PC-9 (cell line): ENCODE data around the gene NFATC1. TPM values are rescaled to one million over a fixed set of nuclear protein-coding genes. Genes with fewer than 3 reads are reported as not detected.

ENCODE experiments used
- BruUV-seq: library from RNA; stranded (reverse); fragments of 400-500 nt; replicated peaks from 2 replicates; lab custom pipeline; 2021; lab: Mats Ljungman, UMichigan
- CTCF ChIA-PET: fragments of 300-600 bp; sonication (Branson Sonifier 250); formaldehyde crosslinking; loops from one replicate; lab custom pipeline; 2022; ENCODE audit warnings: antibody characterized with exemption; lab: Charles Lee
- POLR2A ChIA-PET: fragments of 300-600 bp; sonication (Branson Sonifier 250); formaldehyde crosslinking; loops from one replicate; lab custom pipeline; 2022; ENCODE audit warnings: antibody characterized with exemption; ENCODE audit not compliant: unreplicated experiment; lab: Charles Lee
- DNase-seq, 2 experiments: peaks; one replicate each; pipeline versions ENCODE4 v3.0.0 to v3.0.0-alpha.2; 2015 to 2022; ENCODE audit warnings: mixed read lengths in 1 of 2
- H2AFZ ChIP-seq: fragments of 200-600 bp; sonication (generic); 2 replicates; pipeline ENCODE4 v1.8.1; 2017; ENCODE audit warnings: antibody characterized with exemption
- H3F3A ChIP-seq: fragments of 200-600 bp; sonication (generic); 2 replicates; pipeline ENCODE4 v1.8.1; 2017; ENCODE audit warnings: antibody characterized with exemption, mild to moderate bottlenecking, low read depth; ENCODE audit not compliant: insufficient read depth
- H3K27ac ChIP-seq: fragments of 200-600 bp; sonication (generic); 2 replicates; pipeline ENCODE4 v1.6.1; 2016; ENCODE audit warnings: mixed run types
- H3K27me3 ChIP-seq: fragments of 200-600 bp; sonication (generic); 2 replicates; pipeline ENCODE4 v1.6.1; 2016; ENCODE audit warnings: low read depth, mixed run types; ENCODE audit not compliant: insufficient read depth
- H3K36me3 ChIP-seq: fragments of 200-600 bp; sonication (generic); 2 replicates; pipeline ENCODE4 v1.6.1; 2016; ENCODE audit warnings: low read depth, mixed run types
- H3K4me1 ChIP-seq: fragments of 200-600 bp; sonication (generic); replicated peaks from 2 replicates; pipeline ENCODE4 v1.6.1; 2016; ENCODE audit warnings: mixed run types; ENCODE audit not compliant: insufficient read depth
- H3K4me2 ChIP-seq: fragments of 200-600 bp; sonication (generic); 2 replicates; pipeline ENCODE4 v1.6.1; 2017; ENCODE audit warnings: mixed run types
- H3K4me3 ChIP-seq: fragments of 200-600 bp; sonication (generic); 2 replicates; pipeline ENCODE4 v1.6.1; 2016; ENCODE audit warnings: mixed run types
- H3K79me2 ChIP-seq: fragments of 200-600 bp; sonication (generic); 2 replicates; pipeline ENCODE4 v1.6.1; 2017; ENCODE audit warnings: low read depth, mixed run types
- H3K9me2 ChIP-seq: fragments of 200-600 bp; sonication (generic); 2 replicates; pipeline ENCODE4 v1.8.1; 2017; ENCODE audit warnings: mild to moderate bottlenecking; ENCODE audit not compliant: insufficient read depth
- H3K9me3 ChIP-seq: fragments of 200-600 bp; sonication (generic); 2 replicates; pipeline ENCODE4 v1.8.1; 2016; ENCODE audit warnings: low read depth; ENCODE audit not compliant: insufficient read depth
- H4K20me1 ChIP-seq: fragments of 200-600 bp; sonication (generic); 2 replicates; pipeline ENCODE4 v1.8.1; 2017; ENCODE audit not compliant: insufficient read depth
- CTCF ChIP-seq: fragments of 200-600 bp; sonication (generic); conservative IDR thresholded peaks from 2 replicates; pipeline ENCODE4 v1.6.1; 2017; ENCODE audit warnings: mixed run types, antibody characterized with exemption, mild to moderate bottlenecking, moderate library complexity
- EZH2 ChIP-seq: fragments of 200-600 bp; sonication (generic); IDR thresholded peaks from 2 replicates; pipeline ENCODE4 v1.8.0; 2017; ENCODE audit warnings: antibody characterized with exemption, low read depth
- intact Hi-C: fragments of 100-400 bp; cut with micrococcal nuclease; formaldehyde crosslinking; loops from one replicate; pipeline ENCODE4 v1.10.0; 2022; ENCODE audit not compliant: unreplicated experiment
- total RNA-seq: library from RNA; stranded (reverse); gene quantifications from 2 replicates; pipeline ENCODE4 v1.2.3, GENCODE V29; 2021

NFATC1 gene
- total RNA-seq, 1 experiment from 2014 or later: 2.6 TPM

GRCh38 chr18:79461627-79462026 lies 65.9 kb downstream of the NFATC1 start:
- ChIA-PET POLR2A (no interaction called here), CTCF (no interaction called here)
- Histone ChIP-seq H4K20me1 (no peaks in the 10 kb centered on the region; the same call in 1 of the 2 replicates), H3K9me2 (no peaks in the 10 kb centered on the region), H3K4me1 (peaks cover 5% of the 10 kb centered on the region; the same call in 1 of the 2 replicates), H2AFZ (no peak overlapping the region), H3K79me2 (no peaks in the 10 kb centered on the region), H3F3A (no peaks in the 10 kb centered on the region), H3K27ac (no peak overlapping the region), H3K4me2 (no peak overlapping the region), H3K4me3 (no peak overlapping the region), H3K9me3 (no peaks in the 10 kb centered on the region), H3K27me3 (0 out of 2 replicates have a peak, but pooled peaks cover 5% of the 10 kb centered on the region), H3K36me3 (no peaks in the 10 kb centered on the region)
- no peak for TF ChIP-seq EZH2
- TF ChIP-seq CTCF: no peak
- no peak for DNase-seq
- no TSS peak for BruUV-seq
- intact Hi-C loops: no loop called here

- Histone ChIP-seq H3K79me2 (no peaks in the 10 kb centered on the region), H2AFZ (no peak overlapping the region), H3K27me3 (0 out of 2 replicates have a peak, but pooled peaks cover 4% of the 10 kb centered on the region), H4K20me1 (no peaks in the 10 kb centered on the region), H3K4me3 (no peak overlapping the region), H3K9me2 (no peaks in the 10 kb centered on the region), H3K9me3 (no peaks in the 10 kb centered on the region), H3K4me1 (peaks cover 4% of the 10 kb centered on the region; the same call in 1 of the 2 replicates), H3K27ac (no peak overlapping the region), H3K4me2 (no peak overlapping the region), H3F3A (no peaks in the 10 kb centered on the region), H3K36me3 (no peaks in the 10 kb centered on the region)
- intact Hi-C loops: no loop called here
- no TSS peak for BruUV-seq
- ChIA-PET CTCF (no interaction called here), POLR2A (no interaction called here)
- TF ChIP-seq CTCF: no peak
- no peak for TF ChIP-seq EZH2
- DNase-seq: no peak
These were observed 67.8 kb downstream of the NFATC1 start for GRCh38 chr18:79463424-79463960.

GRCh38 chr18:79465392-79465991 lies 69.8 kb downstream of the NFATC1 start:
- TF ChIP-seq CTCF (no peak), EZH2 (no peak)
- Histone ChIP-seq H3K27me3 (no peaks in the 10 kb centered on the region; the same call in 1 of the 2 replicates), H3K4me1 (no peaks in the 10 kb centered on the region), H3F3A (no peaks in the 10 kb centered on the region), H3K79me2 (no peaks in the 10 kb centered on the region), H2AFZ (no peak overlapping the region), H4K20me1 (no peaks in the 10 kb centered on the region), H3K9me3 (no peaks in the 10 kb centered on the region), H3K36me3 (no peaks in the 10 kb centered on the region), H3K27ac (no peak overlapping the region), H3K4me3 (no peak overlapping the region), H3K4me2 (no peak overlapping the region), H3K9me2 (no peaks in the 10 kb centered on the region)
- POLR2A ChIA-PET: no interaction called here
- BruUV-seq: no TSS peak
- intact Hi-C loops: no loop called here
- DNase-seq: no peak
- CTCF ChIA-PET: no interaction called here
